ENCODE measurements around the gene GPX2.

DNA sequence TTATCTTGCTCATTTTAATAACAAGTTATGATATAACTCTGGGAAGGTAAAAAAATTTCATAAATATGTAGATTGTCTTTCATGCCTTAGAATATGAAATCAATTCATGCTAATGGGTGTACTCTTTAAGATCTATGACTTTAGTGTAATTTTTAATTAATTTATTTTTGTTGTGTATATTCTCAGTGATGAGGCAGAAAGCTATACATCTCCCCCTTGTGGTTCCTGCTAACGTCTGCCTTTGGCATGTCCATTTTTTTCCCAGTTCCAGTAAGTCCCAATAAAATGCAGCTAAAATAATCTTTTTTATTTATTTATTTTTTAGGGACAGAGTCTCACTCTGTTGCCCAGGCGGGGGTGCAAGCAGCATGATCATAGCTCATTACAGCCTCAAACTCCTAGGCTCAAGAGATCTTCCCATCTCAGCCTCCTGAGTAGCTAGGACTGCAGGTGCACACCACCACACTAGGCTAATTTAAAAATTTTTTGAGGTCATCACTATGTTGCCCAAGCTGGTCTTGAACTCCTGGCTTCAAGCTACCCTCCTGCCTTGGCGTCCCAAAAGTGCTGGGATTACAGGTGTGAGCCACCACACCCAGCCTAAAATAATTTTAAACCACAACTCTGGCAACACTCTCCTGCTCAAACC is 31.6 kb downstream of the GPX2 start:
- TF ChIP-seq, protein P1, sequence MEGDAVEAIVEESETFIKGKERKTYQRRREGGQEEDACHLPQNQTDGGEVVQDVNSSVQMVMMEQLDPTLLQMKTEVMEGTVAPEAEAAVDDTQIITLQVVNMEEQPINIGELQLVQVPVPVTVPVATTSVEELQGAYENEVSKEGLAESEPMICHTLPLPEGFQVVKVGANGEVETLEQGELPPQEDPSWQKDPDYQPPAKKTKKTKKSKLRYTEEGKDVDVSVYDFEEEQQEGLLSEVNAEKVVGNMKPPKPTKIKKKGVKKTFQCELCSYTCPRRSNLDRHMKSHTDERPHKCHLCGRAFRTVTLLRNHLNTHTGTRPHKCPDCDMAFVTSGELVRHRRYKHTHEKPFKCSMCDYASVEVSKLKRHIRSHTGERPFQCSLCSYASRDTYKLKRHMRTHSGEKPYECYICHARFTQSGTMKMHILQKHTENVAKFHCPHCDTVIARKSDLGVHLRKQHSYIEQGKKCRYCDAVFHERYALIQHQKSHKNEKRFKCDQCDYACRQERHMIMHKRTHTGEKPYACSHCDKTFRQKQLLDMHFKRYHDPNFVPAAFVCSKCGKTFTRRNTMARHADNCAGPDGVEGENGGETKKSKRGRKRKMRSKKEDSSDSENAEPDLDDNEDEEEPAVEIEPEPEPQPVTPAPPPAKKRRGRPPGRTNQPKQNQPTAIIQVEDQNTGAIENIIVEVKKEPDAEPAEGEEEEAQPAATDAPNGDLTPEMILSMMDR (IDR thresholded peaks at IDR 0.05; ENCODE audit: control extremely low read depth in 1 of 3, insufficient read depth in 1 of 3, low read depth in 1 of 3, low read length in 3 of 3): peak in 2 of 3 experiments; percentile 51 to 59; a peak in 2 of 4 replicates
- TF ChIP-seq POLR2A (IDR thresholded peaks at IDR 0.05; ENCODE audit: control extremely low read depth in 1 of 2, low read depth in 2 of 2, low read length in 2 of 2): no peak
